ENCODE measurements around the gene TBL1XR1. TPM values are rescaled to one million over a fixed set of nuclear protein-coding genes. Genes with fewer than 3 reads are reported as not detected.

Gene TBL1XR1
- total RNA-seq, 1 experiment from 2014 or later: 186 TPM

- DNase-seq (ENCODE audit: low spot score): no peak
- no TSS peak for BruUV-seq (replicated peaks)
- no peak overlapping the region for H3K4me3 ChIP-seq (ENCODE audit: low read depth, low read length, poor library complexity, severe bottlenecking)
- H3K9me3 ChIP-seq (ENCODE audit: low read depth, low read length, poor library complexity, severe bottlenecking): no peaks in the 10 kb centered on the region
- no peak overlapping the region for H3K27ac ChIP-seq (ENCODE audit: low read depth, low read length, poor library complexity, severe bottlenecking)
- intact Hi-C loops (cut with micrococcal nuclease; ENCODE audit: unreplicated experiment): no loop called here
- H3K36me3 ChIP-seq (ENCODE audit: insufficient read depth, low read length, poor library complexity, severe bottlenecking): peaks cover 3% of the 10 kb centered on the region
- TF ChIP-seq CTCF (conservative IDR thresholded peaks at IDR 0.05; ENCODE audit: low read depth, low read length) (no peak), EZH2 (IDR thresholded peaks at IDR 0.05; ENCODE audit: borderline replicate concordance, low read depth, low read length, poor library complexity, severe bottlenecking) (no peak)
- H3K4me1 ChIP-seq (ENCODE audit: insufficient read depth, low read length, poor library complexity, severe bottlenecking): peaks cover 46% of the 10 kb centered on the region
- POLR2A ChIA-PET (ENCODE audit: low non-redundant PET): interaction anchor here (0.7 kb wide), 1 partner anchor 44 kb away, joined by 5 read pairs; no protein-coding TSS in a partner anchor
- CTCF ChIA-PET: no interaction called here
- H3K27me3 ChIP-seq (replicated peaks; ENCODE audit: insufficient read depth, low read depth, low read length, poor library complexity): no peaks in the 10 kb centered on the region
These were observed 83.0 kb downstream of the TBL1XR1 start for GRCh38 chr3:177114253-177114652.

GRCh38 chr3:177111541-177111949 lies 85.7 kb downstream of the TBL1XR1 start:
- intact Hi-C loops (cut with micrococcal nuclease; ENCODE audit: unreplicated experiment): no loop called here
- H3K27me3 ChIP-seq (replicated peaks; ENCODE audit: insufficient read depth, low read depth, low read length, poor library complexity): no peaks in the 10 kb centered on the region
- H3K4me3 ChIP-seq (ENCODE audit: low read depth, low read length, poor library complexity, severe bottlenecking): no peak overlapping the region
- no peak for TF ChIP-seq CTCF (conservative IDR thresholded peaks at IDR 0.05; ENCODE audit: low read depth, low read length)
- TF ChIP-seq EZH2 (IDR thresholded peaks at IDR 0.05; ENCODE audit: borderline replicate concordance, low read depth, low read length, poor library complexity, severe bottlenecking): no peak
- peaks cover 47% of the 10 kb centered on the region for H3K4me1 ChIP-seq (ENCODE audit: insufficient read depth, low read length, poor library complexity, severe bottlenecking)
- CTCF ChIA-PET: no interaction called here
- POLR2A ChIA-PET (ENCODE audit: low non-redundant PET): no interaction called here
- no peaks in the 10 kb centered on the region for H3K9me3 ChIP-seq (ENCODE audit: low read depth, low read length, poor library complexity, severe bottlenecking)
- BruUV-seq (replicated peaks): no TSS peak
- H3K27ac ChIP-seq (ENCODE audit: low read depth, low read length, poor library complexity, severe bottlenecking): no peak overlapping the region
- DNase-seq (ENCODE audit: low spot score): no peak
- peaks cover 3% of the 10 kb centered on the region for H3K36me3 ChIP-seq (ENCODE audit: insufficient read depth, low read length, poor library complexity, severe bottlenecking)

- Histone ChIP-seq H3K9me3 (ENCODE audit: low read depth, low read length, poor library complexity, severe bottlenecking) (no peaks in the 10 kb centered on the region), H3K4me1 (ENCODE audit: insufficient read depth, low read length, poor library complexity, severe bottlenecking) (peaks cover 48% of the 10 kb centered on the region), H3K27me3 (replicated peaks; ENCODE audit: insufficient read depth, low read depth, low read length, poor library complexity) (no peaks in the 10 kb centered on the region), H3K4me3 (ENCODE audit: low read depth, low read length, poor library complexity, severe bottlenecking) (no peak overlapping the region), H3K36me3 (ENCODE audit: insufficient read depth, low read length, poor library complexity, severe bottlenecking) (peaks cover 3% of the 10 kb centered on the region), H3K27ac (ENCODE audit: low read depth, low read length, poor library complexity, severe bottlenecking) (no peak overlapping the region)
- ChIA-PET POLR2A (ENCODE audit: low non-redundant PET) (no interaction called here), CTCF (no interaction called here)
- intact Hi-C loops (cut with micrococcal nuclease; ENCODE audit: unreplicated experiment): no loop called here
- TF ChIP-seq EZH2 (IDR thresholded peaks at IDR 0.05; ENCODE audit: borderline replicate concordance, low read depth, low read length, poor library complexity, severe bottlenecking) (no peak), CTCF (conservative IDR thresholded peaks at IDR 0.05; ENCODE audit: low read depth, low read length) (no peak)
- no peak for DNase-seq (ENCODE audit: low spot score)
- no TSS peak for BruUV-seq (replicated peaks)
These were observed 86.4 kb downstream of the TBL1XR1 start for GRCh38 chr3:177110895-177111294.
